ENCODE results near the gene PDE9A.

GRCh38 chr21:42722808-42723473, 69.5 kb downstream of the PDE9A start:
- TF ChIP-seq POLR2A (IDR thresholded peaks at IDR 0.05; ENCODE audit: low read depth, low read length) (no peak), EZH2 (IDR thresholded peaks at IDR 0.05; ENCODE audit: borderline replicate concordance, low read depth, low read length, severe bottlenecking) (no peak), CTCF (IDR thresholded peaks at IDR 0.05; ENCODE audit: extremely low read depth in 1 of 2, insufficient read depth in 1 of 2, low read depth in 1 of 2, low read length in 2 of 2) (no peak), POLR2AphosphoS5 (IDR thresholded peaks at IDR 0.05; ENCODE audit: insufficient read depth, low read depth, low read length) (no peak), FOS (IDR thresholded peaks at IDR 0.05; ENCODE audit: borderline replicate concordance, insufficient read depth, low read length) (no peak), JUN (IDR thresholded peaks at IDR 0.05; ENCODE audit: borderline replicate concordance, insufficient read depth, insufficient read length, low read depth) (no peak)
